ENCODE results near the gene TDRD1.

Gene TDRD1

GRCh38 chr10:114174695-114175188, 4.4 kb upstream of the TDRD1 start:
- peak; percentile 80 for DNase-seq (ENCODE audit: low read depth)

- no peak for DNase-seq (ENCODE audit: low read depth)
These were observed 3.5 kb upstream of the TDRD1 start for GRCh38 chr10:114175667-114176066.

- DNase-seq (ENCODE audit: low read depth) = no peak
These were observed 2.6 kb upstream of the TDRD1 start for GRCh38 chr10:114176511-114176910.

- no peak for DNase-seq (ENCODE audit: low read depth)
These were observed 594 bp downstream of the TDRD1 start for GRCh38 chr10:114179747-114180146.

- no peak for DNase-seq (ENCODE audit: low read depth)
These were observed 1.8 kb downstream of the TDRD1 start for GRCh38 chr10:114180937-114181336.

GRCh38 chr10:114181971-114182370, 2.8 kb downstream of the TDRD1 start:
- DNase-seq (ENCODE audit: low read depth) = no peak

GRCh38 chr10:114183563-114183962, 4.4 kb downstream of the TDRD1 start:
- DNase-seq (ENCODE audit: low read depth) = no peak

GRCh38 chr10:114184276-114184675, 5.1 kb downstream of the TDRD1 start:
- DNase-seq (ENCODE audit: low read depth) = no peak

- no peak for DNase-seq (ENCODE audit: low read depth)
These were observed 8.8 kb downstream of the TDRD1 start for GRCh38 chr10:114188001-114188400.

GRCh38 chr10:114188900-114189299, 9.7 kb downstream of the TDRD1 start:
- no peak for DNase-seq (ENCODE audit: low read depth)

- DNase-seq (ENCODE audit: low read depth) = no peak
These were observed 10.5 kb downstream of the TDRD1 start for GRCh38 chr10:114189700-114190099.

- no peak for DNase-seq (ENCODE audit: low read depth)
These were observed 15.9 kb downstream of the TDRD1 start for GRCh38 chr10:114195079-114195478.

GRCh38 chr10:114199239-114199638, 20.1 kb downstream of the TDRD1 start:
- DNase-seq (ENCODE audit: low read depth) = no peak

GRCh38 chr10:114202812-114203211, 23.7 kb downstream of the TDRD1 start:
- no peak for DNase-seq (ENCODE audit: low read depth)

- DNase-seq (ENCODE audit: low read depth) = no peak
These were observed 27.7 kb downstream of the TDRD1 start for GRCh38 chr10:114206902-114207301.

GRCh38 chr10:114207349-114207748, 28.2 kb downstream of the TDRD1 start:
- DNase-seq (ENCODE audit: low read depth) = no peak

- no peak for DNase-seq (ENCODE audit: low read depth)
These were observed 29.2 kb downstream of the TDRD1 start for GRCh38 chr10:114208351-114208750.

- no peak for DNase-seq (ENCODE audit: low read depth)
These were observed 33.0 kb downstream of the TDRD1 start for GRCh38 chr10:114212153-114212552.

- DNase-seq (ENCODE audit: low read depth) = no peak
These were observed 35.9 kb downstream of the TDRD1 start for GRCh38 chr10:114215033-114215432.

GRCh38 chr10:114220281-114220680, 41.1 kb downstream of the TDRD1 start:
- no peak for DNase-seq (ENCODE audit: low read depth)

GRCh38 chr10:114221235-114221634, 42.1 kb downstream of the TDRD1 start:
- no peak for DNase-seq (ENCODE audit: low read depth)

- DNase-seq (ENCODE audit: low read depth) = no peak
These were observed 43.9 kb downstream of the TDRD1 start for GRCh38 chr10:114223066-114223465.

GRCh38 chr10:114228156-114228555, 49.0 kb downstream of the TDRD1 start:
- no peak for DNase-seq (ENCODE audit: low read depth)

- no peak for DNase-seq (ENCODE audit: low read depth)
These were observed 53.5 kb downstream of the TDRD1 start for GRCh38 chr10:114232561-114233176.

Measured in iris pigment epithelial cell (primary cell).